ENCODE data around the gene SERINC3.
"Not testable (repeated sequence)": the region's sequence is repeated elsewhere in the genome, so short reads cannot be mapped to it uniquely, and the experiment has no call there.

Gene SERINC3

GRCh38 chr20:44489931-44490330 lies 31.9 kb downstream of the SERINC3 start:
- no peak for DNase-seq

DNA sequence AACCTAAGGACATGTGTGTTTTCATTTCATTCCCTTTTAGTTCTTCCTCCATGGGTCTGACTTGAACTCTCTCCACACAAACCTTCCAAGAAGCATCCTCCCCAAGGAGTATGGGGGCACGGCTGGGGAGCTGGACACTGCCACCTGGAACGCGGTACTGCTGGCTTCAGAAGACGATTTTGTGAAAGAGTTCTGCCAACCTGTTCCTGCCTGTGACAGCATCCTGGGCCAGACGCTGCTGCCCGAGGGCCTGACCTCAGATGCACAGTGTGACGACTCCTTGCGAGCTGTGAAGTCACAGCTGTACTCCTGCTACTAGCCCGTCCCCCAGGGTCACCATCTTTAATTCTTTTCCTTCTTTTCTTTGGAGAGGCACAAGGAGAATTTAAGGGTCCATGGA lies 32.6 kb downstream of the SERINC3 start:
- DNase-seq: no peak

- DNase-seq: no peak
Observed at GRCh38 chr20:44488551-44488950, 33.3 kb downstream of the SERINC3 start.

- no peak for DNase-seq
Observed at GRCh38 chr20:44485830-44486198, 36.1 kb downstream of the SERINC3 start.

- DNase-seq: no peak
Observed at GRCh38 chr20:44485078-44485829, 36.6 kb downstream of the SERINC3 start.

GRCh38 chr20:44483112-44483511 lies 38.8 kb downstream of the SERINC3 start:
- no peak for DNase-seq

DNA sequence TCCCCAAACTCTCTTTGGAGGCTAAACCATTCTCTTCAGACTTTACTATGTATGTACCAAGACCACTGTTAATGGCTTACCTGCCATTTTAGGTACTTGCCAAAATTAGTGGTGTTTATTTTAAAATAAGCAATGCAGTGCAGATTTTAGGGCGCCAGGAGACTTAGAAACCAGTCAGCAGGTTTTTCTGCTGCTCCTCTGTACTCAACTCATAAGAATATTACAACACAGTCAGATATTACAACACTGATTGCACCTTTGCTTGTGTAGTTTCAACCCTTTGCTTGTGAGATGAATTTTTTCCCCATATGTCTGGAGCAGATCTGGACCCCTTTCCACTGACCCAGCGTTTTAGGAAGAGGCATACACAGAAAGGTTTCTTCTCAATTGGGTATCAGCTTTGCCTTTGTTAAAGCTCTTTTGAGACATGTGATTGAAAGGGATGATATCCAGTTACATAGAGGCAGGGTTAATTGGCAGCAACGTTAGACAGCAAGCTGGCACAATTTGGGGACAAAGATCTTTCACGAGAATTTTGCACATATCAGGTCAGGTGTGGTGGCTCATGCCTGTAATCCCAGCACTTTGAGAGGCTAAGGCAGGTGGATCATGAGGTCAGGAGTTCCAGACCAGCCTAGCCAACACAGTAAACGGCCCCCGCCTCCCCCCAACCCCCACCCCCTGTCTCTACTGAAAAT lies 40.0 kb downstream of the SERINC3 start:
- DNase-seq: no peak

DNA sequence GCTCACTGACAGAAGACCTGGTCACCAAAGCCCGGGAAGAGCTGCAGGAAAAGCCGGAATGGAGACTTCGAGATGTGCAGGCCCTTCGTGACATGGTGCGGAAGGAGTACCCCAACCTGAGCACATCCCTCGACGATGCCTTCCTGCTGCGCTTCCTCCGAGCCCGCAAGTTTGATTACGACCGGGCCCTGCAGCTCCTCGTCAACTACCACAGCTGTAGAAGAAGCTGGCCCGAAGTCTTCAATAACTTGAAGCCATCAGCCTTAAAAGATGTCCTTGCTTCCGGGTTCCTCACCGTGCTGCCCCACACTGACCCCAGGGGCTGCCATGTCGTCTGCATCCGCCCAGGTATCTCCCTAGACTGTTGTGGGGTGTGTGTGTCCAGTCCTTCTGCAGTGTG lies 41.8 kb downstream of the SERINC3 start:
- DNase-seq: no peak

- no peak for DNase-seq
Observed at GRCh38 chr20:44479643-44480042, 42.2 kb downstream of the SERINC3 start.

- DNase-seq: no peak
Observed at GRCh38 chr20:44478206-44478605, 43.7 kb downstream of the SERINC3 start.

DNA sequence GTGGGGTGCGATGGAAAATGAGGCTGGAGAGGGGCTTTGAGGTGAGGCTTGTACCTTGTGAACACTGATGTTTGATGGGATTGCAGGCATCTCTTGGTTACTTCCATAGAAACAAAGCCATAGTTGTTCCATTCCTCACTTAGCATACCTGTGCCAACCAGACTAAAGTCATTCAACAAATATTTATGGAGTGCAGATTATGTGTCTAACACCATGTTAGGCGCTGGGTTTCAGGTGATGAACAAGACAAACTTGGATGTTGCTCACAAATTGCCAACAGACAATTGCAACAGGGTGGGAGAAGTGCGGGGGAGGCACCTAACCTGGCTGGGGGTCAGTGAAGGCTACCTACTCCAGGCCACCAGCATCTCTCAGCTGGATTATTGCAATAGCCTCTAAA lies 44.7 kb downstream of the SERINC3 start:
- no peak for DNase-seq

GRCh38 chr20:44475694-44476560 lies 45.9 kb downstream of the SERINC3 start, which contains the start of gene TTPAL:
TTPAL (plus strand) TSS chr20:44475874; CDS start chr20:44480000, 4,126 bp downstream.
- peak; percentile 87 for DNase-seq

DNA sequence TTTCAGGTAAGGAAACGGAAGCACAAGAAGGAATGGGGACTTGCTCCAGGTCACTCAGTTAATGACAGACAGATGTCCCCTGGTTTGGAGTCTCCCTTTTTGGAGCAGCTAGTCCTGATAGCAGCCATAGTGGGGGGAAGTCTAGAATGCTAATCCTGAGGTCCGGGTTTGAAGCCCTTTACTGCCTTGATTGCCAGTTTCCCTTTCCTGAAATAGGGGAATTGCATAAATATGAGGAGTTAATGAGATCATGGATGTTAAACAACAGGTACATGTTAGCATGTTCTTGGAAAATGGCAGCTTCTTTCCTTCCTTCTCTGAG lies 46.5 kb downstream of the SERINC3 start:
- DNase-seq: no peak

GRCh38 chr20:44472283-44472682 lies 49.6 kb downstream of the SERINC3 start:
- not testable (repeated sequence) for DNase-seq

DNA sequence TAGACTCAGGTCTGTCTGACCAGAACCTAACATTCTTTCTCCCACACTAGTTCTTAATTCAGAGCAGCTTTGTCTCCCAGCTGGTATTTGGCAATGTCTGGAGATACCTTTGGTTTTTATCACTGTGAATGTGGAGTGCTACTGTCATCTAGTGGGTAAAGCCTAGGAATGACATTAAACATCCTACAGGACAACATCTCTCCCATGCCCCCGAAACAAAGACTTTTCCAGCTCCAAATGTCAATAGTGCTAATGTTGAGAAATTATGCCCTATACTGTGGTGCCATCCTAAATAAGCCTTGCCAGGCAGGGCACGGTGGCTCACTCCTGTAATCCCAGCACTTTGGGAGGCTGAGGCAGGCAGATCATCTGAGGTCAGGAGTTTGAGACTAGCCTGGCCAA lies 50.4 kb downstream of the SERINC3 start:
- no peak for DNase-seq

- no peak for DNase-seq
Observed at GRCh38 chr20:44470327-44470726, 51.5 kb downstream of the SERINC3 start.

GRCh38 chr20:44468044-44468782 lies 53.7 kb downstream of the SERINC3 start:
- DNase-seq: no peak

DNA sequence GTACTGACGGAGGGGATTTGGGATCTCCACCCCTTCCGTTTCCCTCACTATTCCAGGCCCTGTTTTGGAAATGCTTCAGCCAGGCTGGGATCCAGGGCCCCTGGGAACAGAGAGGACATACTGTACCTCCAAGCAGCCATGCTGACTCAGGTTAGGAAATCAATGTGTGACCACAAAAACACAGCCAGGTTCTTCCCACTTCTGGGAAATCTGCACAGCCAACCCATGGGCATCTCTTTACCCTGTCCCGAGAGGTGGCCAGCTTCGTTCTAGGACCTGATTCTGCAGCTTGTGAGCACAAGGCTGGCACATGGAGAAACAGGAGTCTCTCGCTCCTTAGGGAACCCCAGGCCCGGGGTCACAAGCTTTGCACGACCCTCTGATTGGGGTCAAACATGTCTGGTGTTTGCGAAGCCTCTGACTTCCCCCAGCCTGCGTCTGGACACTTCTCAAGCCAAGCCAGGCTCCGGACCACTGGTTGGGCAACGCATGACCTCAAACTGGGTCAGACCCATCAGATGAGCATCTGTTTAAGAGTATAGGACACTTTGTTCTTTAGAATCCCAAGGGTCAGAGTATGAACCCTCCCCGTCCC lies 54.5 kb downstream of the SERINC3 start:
- no peak for DNase-seq

GRCh38 chr20:44465001-44465560 lies 56.8 kb downstream of the SERINC3 start:
- peak; percentile 24 for DNase-seq

GRCh38 chr20:44464514-44464913 lies 57.4 kb downstream of the SERINC3 start:
- DNase-seq: peak; percentile 14

GRCh38 chr20:44463466-44463865 lies 58.4 kb downstream of the SERINC3 start:
- no peak for DNase-seq

GRCh38 chr20:44461803-44462174 lies 60.1 kb downstream of the SERINC3 start:
- no peak for DNase-seq
